ENCODE data around the gene TXNDC11. TPM values are rescaled to one million over a fixed set of nuclear protein-coding genes. Genes with fewer than 3 reads are reported as not detected.
A peak's percentile ranks its signal among the peaks of the same experiment; 100 is the strongest.

Gene TXNDC11
- total RNA-seq, 1 donor from 2014 or later = 99.2 TPM

GRCh38 chr16:11635113-11635652 lies 107.5 kb downstream of the TXNDC11 start:
- DNase-seq (no peak), ATAC-seq (no peak)
- no peaks in the 10 kb centered on the region for H3K27me3 ChIP-seq
- peaks cover 38% of the 10 kb centered on the region for H3K4me1 ChIP-seq
- H3K9me3 ChIP-seq = no peaks in the 10 kb centered on the region
- TF ChIP-seq CTCF (IDR thresholded peaks at IDR 0.05) = no peak
- H3K27ac ChIP-seq = no peak overlapping the region
- no peaks in the 10 kb centered on the region for H3K36me3 ChIP-seq
- no peak overlapping the region for H3K4me3 ChIP-seq
- intact Hi-C loops (cut with DNase I) = no loop called here

GRCh38 chr16:11634312-11634711 lies 108.3 kb downstream of the TXNDC11 start:
- Histone ChIP-seq H3K36me3 (no peaks in the 10 kb centered on the region), H3K27ac (no peak overlapping the region), H3K4me3 (no peak overlapping the region), H3K4me1 (peaks cover 37% of the 10 kb centered on the region), H3K27me3 (no peaks in the 10 kb centered on the region), H3K9me3 (no peaks in the 10 kb centered on the region)
- intact Hi-C loops (cut with DNase I) = no loop called here
- ATAC-seq = no peak
- no peak for DNase-seq
- no peak for TF ChIP-seq CTCF (IDR thresholded peaks at IDR 0.05)

- no peak overlapping the region for H3K4me3 ChIP-seq
- no peaks in the 10 kb centered on the region for H3K36me3 ChIP-seq
- no peaks in the 10 kb centered on the region for H3K27me3 ChIP-seq
- no peaks in the 10 kb centered on the region for H3K9me3 ChIP-seq
- intact Hi-C loops (cut with DNase I) = no loop called here
- H3K27ac ChIP-seq = peak overlapping the region; percentile 74
- DNase-seq = no peak
- no peak for TF ChIP-seq CTCF (IDR thresholded peaks at IDR 0.05)
- ATAC-seq = no peak
- peaks cover 43% of the 10 kb centered on the region for H3K4me1 ChIP-seq
Measured at GRCh38 chr16:11633113-11633512, 109.5 kb downstream of the TXNDC11 start.

GRCh38 chr16:11632455-11632939 lies 110.2 kb downstream of the TXNDC11 start:
- Histone ChIP-seq H3K4me3 (no peak overlapping the region), H3K9me3 (no peaks in the 10 kb centered on the region), H3K4me1 (peaks cover 45% of the 10 kb centered on the region), H3K27ac (peak overlapping the region; percentile 74), H3K27me3 (no peaks in the 10 kb centered on the region), H3K36me3 (no peaks in the 10 kb centered on the region)
- ATAC-seq (peak; percentile 75), DNase-seq (peak; percentile 84)
- intact Hi-C loops (cut with DNase I) = no loop called here
- TF ChIP-seq CTCF (IDR thresholded peaks at IDR 0.05) = no peak

GRCh38 chr16:11631214-11631613 lies 111.4 kb downstream of the TXNDC11 start:
- intact Hi-C loops (cut with DNase I) = no loop called here
- Histone ChIP-seq H3K9me3 (no peaks in the 10 kb centered on the region), H3K27ac (no peak overlapping the region), H3K4me3 (no peak overlapping the region), H3K27me3 (no peaks in the 10 kb centered on the region), H3K4me1 (peaks cover 47% of the 10 kb centered on the region), H3K36me3 (no peaks in the 10 kb centered on the region)
- ATAC-seq (no peak), DNase-seq (no peak)
- no peak for TF ChIP-seq CTCF (IDR thresholded peaks at IDR 0.05)

GRCh38 chr16:11630768-11631056 lies 111.9 kb downstream of the TXNDC11 start:
- Histone ChIP-seq H3K36me3 (no peaks in the 10 kb centered on the region), H3K27ac (peak overlapping the region; percentile 70), H3K4me3 (no peak overlapping the region), H3K9me3 (no peaks in the 10 kb centered on the region), H3K4me1 (peaks cover 47% of the 10 kb centered on the region), H3K27me3 (no peaks in the 10 kb centered on the region)
- DNase-seq (no peak), ATAC-seq (no peak)
- intact Hi-C loops (cut with DNase I) = no loop called here
- no peak for TF ChIP-seq CTCF (IDR thresholded peaks at IDR 0.05)

All from upper lobe of right lung (tissue), 1 donor.